Esophagus mucosa (tissue), 1 donor: ENCODE data around the gene MED14. TPM values are rescaled to one million over a fixed set of nuclear protein-coding genes. Genes with fewer than 3 reads are reported as not detected.

Experiments used
- ATAC-seq: fragments of 200-7000 bp; cut with Tn5 transposase; one replicate; pipeline ENCODE4 v1.9.1; 2020
- total RNA-seq: library from RNA; stranded (reverse); gene quantifications from one replicate; pipeline ENCODE4 v1.2.4, GENCODE V29; 2023
- donor health status: DM: yes; HTN: yes; CAD: no.

The MED14 gene
- total RNA-seq, 1 donor from 2014 or later = 39.6 TPM

GRCh38 chrX:40729598-40730584 lies 5.5 kb downstream of the MED14 start:
- no peak for ATAC-seq

GRCh38 chrX:40727581-40728252 lies 7.6 kb downstream of the MED14 start:
- no peak for ATAC-seq

- ATAC-seq = no peak
These were observed 8.2 kb downstream of the MED14 start for GRCh38 chrX:40727093-40727492.

DNA sequence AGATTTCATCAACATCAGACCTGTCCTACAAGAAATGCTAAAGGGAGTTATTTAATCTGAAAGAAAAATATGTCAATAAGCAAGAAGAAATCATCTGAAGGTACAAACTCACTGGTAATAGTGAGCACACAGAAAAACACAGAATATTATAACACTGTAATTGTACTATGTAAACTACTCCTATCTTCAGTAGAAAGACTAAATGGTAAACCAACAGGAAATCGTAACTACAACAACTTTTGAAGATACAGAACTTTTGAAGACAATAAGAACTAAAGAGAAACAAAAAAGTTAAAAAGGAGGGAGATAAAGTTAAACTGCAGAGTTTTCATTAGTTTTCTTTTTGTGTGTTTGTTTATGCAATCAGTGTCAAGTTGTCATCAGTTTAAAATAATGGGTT lies 12.4 kb downstream of the MED14 start:
- no peak for ATAC-seq

DNA sequence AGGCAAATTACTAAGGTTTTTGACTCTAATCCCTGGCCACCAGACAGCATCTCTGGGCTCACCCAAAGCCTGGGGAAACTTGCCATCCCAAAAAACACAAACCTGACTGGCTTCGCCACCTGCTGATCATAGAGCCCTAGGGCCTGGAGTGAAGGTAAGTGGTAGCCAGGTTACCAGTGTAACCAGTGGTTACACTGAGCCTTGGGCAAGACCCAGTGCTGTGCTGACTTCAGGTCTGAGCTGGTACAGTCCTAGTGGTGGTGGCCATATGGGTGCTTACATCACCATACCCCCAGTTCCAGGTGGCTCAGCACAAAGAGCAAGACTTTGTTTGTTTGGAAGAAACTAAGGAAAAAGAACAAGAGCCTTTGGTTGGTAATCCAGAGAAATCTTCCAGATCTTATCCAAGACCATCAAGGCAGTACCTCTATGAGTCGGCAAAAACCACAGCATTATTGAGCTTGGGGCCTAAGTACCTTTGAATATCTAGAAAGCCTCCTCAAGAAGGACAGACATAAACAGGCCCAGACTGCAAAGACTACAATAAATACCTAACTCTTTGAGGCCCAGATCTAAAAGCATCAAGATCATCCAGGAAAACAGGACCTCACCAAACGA lies 13.7 kb downstream of the MED14 start:
- peak; percentile 41 for ATAC-seq

- no peak for ATAC-seq
These were observed 14.6 kb downstream of the MED14 start for GRCh38 chrX:40720792-40721191.

DNA sequence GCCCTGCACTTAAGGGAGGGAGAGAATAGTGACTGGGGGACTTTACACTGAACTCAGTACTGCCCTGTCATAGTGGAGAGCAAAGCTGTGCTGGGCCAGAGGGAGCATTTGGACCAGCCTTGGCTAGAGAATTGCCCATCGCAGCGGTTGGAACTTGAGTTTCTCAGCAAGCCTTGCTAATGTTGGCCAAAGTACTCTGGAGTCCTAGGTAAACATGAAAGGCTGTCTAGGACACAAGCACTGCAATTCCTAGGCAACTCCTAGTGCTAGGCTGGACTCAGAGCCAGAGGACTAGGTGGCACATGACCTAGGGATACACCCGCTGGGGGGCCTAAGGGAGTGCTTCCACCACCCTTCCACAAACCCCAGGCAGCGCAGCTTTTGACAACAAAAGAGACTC lies 15.0 kb downstream of the MED14 start:
- ATAC-seq = no peak

- ATAC-seq = no peak
These were observed 15.6 kb downstream of the MED14 start for GRCh38 chrX:40719731-40720130.

GRCh38 chrX:40719218-40719617 lies 16.1 kb downstream of the MED14 start:
- no peak for ATAC-seq

DNA sequence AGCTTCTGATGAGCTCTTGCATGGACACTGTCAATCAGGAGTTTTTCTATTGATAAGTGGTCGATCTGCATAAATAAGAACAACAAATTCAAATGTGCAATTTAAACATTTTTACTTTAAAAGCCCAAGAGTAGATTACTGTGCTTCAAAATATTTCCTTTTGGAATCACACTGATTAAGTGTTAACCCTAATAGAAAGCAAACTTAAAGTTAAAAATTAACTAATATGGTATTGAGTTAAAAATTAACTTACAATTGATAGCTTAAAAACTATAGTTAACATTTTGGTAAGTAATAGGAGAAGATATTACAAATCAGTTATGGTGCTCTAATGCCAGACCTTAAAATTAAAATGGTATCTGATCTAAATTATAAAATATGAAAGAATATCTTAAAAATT lies 25.9 kb downstream of the MED14 start:
- no peak for ATAC-seq

DNA sequence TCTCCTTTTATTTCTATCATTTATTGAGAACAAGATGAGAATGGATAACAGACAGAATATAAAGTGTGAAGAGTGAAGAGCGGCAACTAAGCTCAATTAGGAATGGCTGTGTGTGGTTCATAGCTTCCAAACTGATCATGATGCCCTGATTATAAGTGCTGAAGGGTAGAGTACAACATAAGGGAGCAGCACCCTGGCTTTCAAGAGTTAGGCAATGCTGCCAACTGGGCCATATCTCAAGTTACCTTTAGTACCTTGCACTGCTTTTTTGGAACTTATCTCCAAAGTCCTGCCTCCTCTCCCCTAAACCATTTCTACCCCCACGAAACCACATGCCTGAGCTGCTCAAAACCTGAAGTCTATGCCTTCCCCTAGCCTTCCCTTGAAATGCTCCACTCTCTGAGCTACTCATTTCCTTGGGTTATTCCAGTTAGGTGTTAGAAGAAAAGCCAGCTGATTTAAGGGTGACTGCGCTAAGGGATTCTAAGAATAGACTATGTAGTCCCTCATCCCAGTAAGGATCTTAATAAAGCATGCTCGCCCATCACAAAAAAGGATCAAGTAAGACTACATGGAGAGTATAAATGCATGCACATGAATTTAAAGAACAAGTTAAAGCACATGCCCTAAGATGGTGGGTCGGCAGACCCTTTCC lies 29.6 kb downstream of the MED14 start:
- ATAC-seq = no peak

DNA sequence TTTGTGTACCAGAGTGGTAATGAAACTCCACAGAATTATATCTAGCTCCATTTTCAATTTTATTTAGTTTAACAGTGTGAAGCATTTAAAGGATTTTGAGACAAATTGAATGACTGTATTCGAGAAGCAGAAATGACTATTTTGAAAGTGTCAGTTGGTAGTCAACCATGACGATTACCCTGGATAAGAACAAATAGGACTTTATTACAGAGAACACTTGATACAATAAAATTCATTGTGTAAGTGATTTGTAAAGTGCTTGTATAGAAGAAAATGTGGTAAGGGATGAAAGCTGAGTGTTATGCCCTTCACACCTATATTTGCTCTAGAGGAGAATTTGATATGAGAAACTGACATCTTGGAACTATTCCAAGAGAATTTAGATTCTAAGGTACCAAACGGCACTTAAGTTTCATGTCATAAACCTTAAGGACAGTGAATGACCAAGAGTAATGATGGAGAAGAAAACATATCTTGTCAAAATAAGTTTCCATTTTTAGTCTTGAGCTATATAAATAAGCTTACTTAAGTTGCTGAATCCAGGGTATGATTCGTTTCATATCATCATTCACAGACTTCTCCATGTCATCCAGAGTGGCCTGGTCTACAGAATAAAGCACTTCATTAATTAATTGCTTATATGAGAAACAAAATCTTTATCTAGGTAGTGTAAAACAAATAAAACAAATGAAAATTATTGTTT lies 34.6 kb downstream of the MED14 start:
- ATAC-seq = no peak

DNA sequence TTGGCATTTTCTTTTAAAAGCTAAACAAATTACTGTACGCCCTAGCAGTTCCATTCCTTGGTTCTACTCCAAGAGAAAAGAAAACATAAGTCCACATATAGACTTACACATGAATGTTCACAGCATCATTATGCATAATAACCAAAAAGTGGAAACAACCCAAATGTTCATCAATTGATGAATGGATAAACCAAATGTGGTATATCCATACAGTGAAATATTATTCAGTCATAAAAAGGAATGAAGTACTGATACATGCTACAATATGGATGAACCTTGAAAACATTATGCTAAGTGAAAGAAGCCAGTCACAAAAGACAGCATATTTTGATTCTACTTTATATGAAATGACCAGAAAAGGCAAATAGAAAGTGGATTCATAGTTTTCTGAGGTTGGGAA lies 36.5 kb downstream of the MED14 start:
- ATAC-seq = no peak

- peak; percentile 58 for ATAC-seq
These were observed 40.5 kb downstream of the MED14 start for GRCh38 chrX:40694802-40695201.

DNA sequence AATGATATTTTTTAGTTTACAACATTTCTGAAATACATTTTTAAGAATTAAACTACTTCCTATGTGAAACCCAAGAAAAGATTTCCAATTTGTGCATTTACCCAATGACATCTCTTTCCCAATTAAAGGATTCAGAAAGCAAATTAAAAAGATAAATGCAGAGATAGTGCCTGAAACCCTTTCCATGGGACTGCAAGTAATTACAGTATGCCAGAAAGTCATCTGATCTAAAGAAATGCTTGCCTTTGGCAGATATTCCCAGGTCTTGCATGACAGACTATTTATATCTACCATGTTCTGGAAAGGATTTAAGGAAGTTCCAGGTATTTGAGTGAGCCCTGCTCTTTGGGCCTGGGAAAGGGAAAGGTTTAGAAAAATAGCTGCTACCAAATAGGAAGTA lies 46.4 kb downstream of the MED14 start:
- no peak for ATAC-seq

- no peak for ATAC-seq
These were observed 48.2 kb downstream of the MED14 start for GRCh38 chrX:40687169-40687568.

DNA sequence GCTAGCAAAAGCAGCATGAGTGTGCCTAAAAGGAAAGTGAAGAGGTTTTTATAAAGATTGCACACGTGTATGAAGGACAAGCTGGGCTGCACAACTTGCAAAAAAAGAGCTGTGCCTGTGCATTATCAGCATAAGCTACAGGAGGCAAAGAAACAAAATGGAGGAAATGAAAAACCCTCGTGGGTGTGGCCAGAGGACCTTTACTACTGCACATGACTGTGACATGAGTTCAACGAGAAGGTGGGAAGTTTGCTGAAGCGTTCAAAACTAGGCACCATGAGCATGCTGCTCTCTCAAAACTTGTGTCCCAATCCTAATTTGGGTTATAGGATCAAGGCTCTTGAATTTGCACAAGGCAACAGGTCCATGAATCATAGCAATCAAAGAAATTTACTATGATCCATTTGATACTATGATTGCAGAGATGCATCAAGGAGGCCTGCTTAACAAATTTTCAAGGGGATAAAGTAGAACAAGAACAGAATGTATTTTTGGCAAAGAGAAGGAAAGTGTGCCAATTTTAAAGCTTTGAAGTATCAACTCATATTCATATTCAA lies 49.9 kb downstream of the MED14 start:
- ATAC-seq = no peak

DNA sequence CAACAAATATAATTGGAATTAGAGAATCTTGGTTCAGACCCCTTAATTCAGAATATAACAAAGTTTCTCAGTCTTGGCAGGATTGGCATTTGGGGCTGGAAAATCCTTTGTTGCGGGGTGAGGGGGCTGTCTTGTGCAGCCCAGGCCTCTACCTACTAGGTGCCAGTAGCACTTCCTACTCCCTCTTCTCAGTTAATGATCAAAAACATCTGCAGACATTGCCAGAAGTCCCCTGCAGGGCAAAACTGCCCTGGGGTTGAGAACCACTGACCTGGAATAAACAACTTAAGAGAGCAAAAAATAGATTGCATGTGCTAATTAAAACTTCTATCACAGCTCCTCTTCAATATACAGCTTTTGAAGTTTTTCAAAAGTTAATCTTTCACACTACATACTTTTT lies 51.2 kb downstream of the MED14 start:
- no peak for ATAC-seq

DNA sequence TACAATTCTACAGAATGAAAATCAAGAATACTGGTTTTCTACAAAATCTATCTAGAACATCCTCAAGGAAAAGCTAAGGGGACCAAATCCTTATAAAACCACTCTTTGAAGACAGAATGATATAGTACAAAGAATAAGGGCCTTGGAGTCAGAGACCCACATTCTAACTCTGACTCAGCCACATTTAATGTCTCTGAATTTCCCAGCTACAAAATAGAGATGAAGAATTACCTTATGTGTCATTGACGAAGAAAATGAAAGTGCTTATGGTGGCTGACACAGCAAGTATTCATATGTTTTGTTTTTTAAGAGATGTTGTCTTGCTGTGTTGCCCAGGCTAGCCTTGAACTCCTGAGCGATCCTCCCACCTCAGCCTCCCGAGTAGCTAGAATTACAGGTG lies 52.1 kb downstream of the MED14 start:
- no peak for ATAC-seq

DNA sequence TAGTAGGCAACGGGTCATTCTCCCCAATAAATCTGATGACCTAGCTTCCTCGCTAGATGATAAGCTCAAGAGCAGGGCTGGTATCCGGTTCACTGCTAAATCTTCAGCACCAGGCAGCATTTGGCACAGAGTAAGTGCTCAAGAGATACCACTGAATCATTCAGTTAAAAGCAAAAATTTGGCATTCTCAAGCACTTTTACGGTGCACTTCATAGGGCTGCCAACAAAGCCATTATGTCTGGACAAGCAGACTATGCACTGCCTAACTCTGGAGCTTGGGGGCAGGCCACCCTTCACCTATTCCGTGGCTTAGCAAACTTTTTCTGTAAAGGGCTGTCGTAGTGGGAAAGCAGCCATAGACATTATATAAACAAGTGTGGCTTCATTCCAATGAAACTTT lies 64.2 kb downstream of the MED14 start:
- ATAC-seq = no peak

- no peak for ATAC-seq
These were observed 71.3 kb downstream of the MED14 start for GRCh38 chrX:40663880-40664630.
